Keratinocyte (primary cell): ENCODE data around the gene GPC5. TPM values are rescaled to one million over a fixed set of nuclear protein-coding genes. Genes with fewer than 3 reads are reported as not detected.
"Not testable (repeated sequence)": the region's sequence is repeated elsewhere in the genome, so short reads cannot be mapped to it uniquely, and the experiment has no call there.

Experiments
- DNase-seq: peaks from one replicate; pipeline ENCODE4 v3.0.0-alpha.2; 2011; ENCODE audit warnings: low read depth, missing footprints, low spot score
- FAIRE-seq: peaks from 2 replicates; lab custom pipeline; 2011; peaks lifted over from hg19 to GRCh38; lab: Jason Lieb, UNC
- H2AFZ ChIP-seq: 2 replicates; pipeline ENCODE4 v1.6.0; 2012; ENCODE audit warnings: low read length, control low read depth, inconsistent platforms; ENCODE audit not compliant: control insufficient read depth
- H3K27ac ChIP-seq: 2 replicates; pipeline ENCODE4 v1.5.1; 2011; ENCODE audit warnings: low read length; ENCODE audit not compliant: control insufficient read depth, insufficient read depth
- H3K27me3 ChIP-seq: 3 replicates; pipeline ENCODE4 v1.6.0; 2011; ENCODE audit warnings: low read length; ENCODE audit not compliant: control insufficient read depth, insufficient read depth; ENCODE audit errors: extremely low read depth
- H3K36me3 ChIP-seq, 2 experiments: 2 replicates in 1 of 2; 3 replicates in 1 of 2; pipeline ENCODE4 v1.5.1; 2011; ENCODE audit warnings: low read length in 2 of 2, mild to moderate bottlenecking in 1 of 2; ENCODE audit not compliant: control insufficient read depth in 2 of 2, insufficient read depth in 2 of 2; ENCODE audit errors: extremely low read depth in 1 of 2
- H3K4me1 ChIP-seq: 3 replicates; pipeline ENCODE4 v1.5.1; 2011; ENCODE audit warnings: low read length; ENCODE audit not compliant: control insufficient read depth, insufficient read depth; ENCODE audit errors: extremely low read depth
- H3K4me2 ChIP-seq: 3 replicates; pipeline ENCODE4 v1.6.0; 2011; ENCODE audit warnings: low read depth, low read length; ENCODE audit not compliant: control insufficient read depth, insufficient read depth; ENCODE audit errors: extremely low read depth
- H3K4me3 ChIP-seq, 3 experiments: fragments of 200-600 bp in 1 of 3; sonication (generic) in 1 of 3; 2 replicates in 2 of 3; 3 replicates in 1 of 3; pipeline ENCODE4 v1.5.1; 2011 to 2016; ENCODE audit warnings: low read length in 3 of 3, mild to moderate bottlenecking in 3 of 3, control low read depth in 2 of 3, inconsistent platforms in 1 of 3, low read depth in 1 of 3, mixed read lengths in 1 of 3, mixed run types in 1 of 3, moderate library complexity in 1 of 3; ENCODE audit not compliant: control insufficient read depth in 2 of 3, insufficient read depth in 2 of 3; ENCODE audit errors: extremely low read depth in 1 of 3
- H3K79me2 ChIP-seq: 2 replicates; pipeline ENCODE4 v1.6.0; 2012; ENCODE audit warnings: low read length; ENCODE audit not compliant: control insufficient read depth, insufficient read depth
- H3K9ac ChIP-seq: 3 replicates; pipeline ENCODE4 v1.6.0; 2011; ENCODE audit warnings: low read length; ENCODE audit not compliant: control insufficient read depth, insufficient read depth; ENCODE audit errors: extremely low read depth
- H3K9me1 ChIP-seq: 3 replicates; pipeline ENCODE4 v1.6.0; 2011; ENCODE audit warnings: low read length; ENCODE audit not compliant: control insufficient read depth, insufficient read depth; ENCODE audit errors: extremely low read depth
- H3K9me3 ChIP-seq: 2 replicates; pipeline ENCODE4 v1.5.1; 2012; ENCODE audit warnings: low read depth, low read length; ENCODE audit not compliant: control insufficient read depth
- H4K20me1 ChIP-seq: 3 replicates; pipeline ENCODE4 v1.6.0; 2011; ENCODE audit warnings: low read length; ENCODE audit not compliant: control insufficient read depth, insufficient read depth; ENCODE audit errors: extremely low read depth
- EZH2 ChIP-seq: IDR thresholded peaks from one replicate; pipeline ENCODE4 v1.6.1; 2012; ENCODE audit warnings: inconsistent platforms, mild to moderate bottlenecking, low read length, moderate library complexity
- dilution Hi-C: fragments of 300-500 bp; cut with MboI; formaldehyde crosslinking; loops from one replicate; pipeline ENCODE4 v1.7.0; 2020; ENCODE audit warnings: low sequenced_read_pairs; ENCODE audit not compliant: extremely low pct_ligation_motif_present
- polyA plus RNA-seq, 5 experiments: library from polyadenylated mRNA; depleted of rRNA in 3 of 5; stranded (reverse) in 3 of 5; stranded (forward) in 1 of 5; unstranded in 1 of 5; fragments of >200 nt; gene quantifications; 1 replicate in 1 of 5; 2 replicates in 3 of 5; 3 replicates in 1 of 5; pipeline versions ENCODE4 v1.2.1 to v1.2.3, GENCODE V29; 2011 to 2012; ENCODE audit warnings: missing spikeins in 2 of 5, low read depth in 1 of 5, low replicate concordance in 1 of 5
- TF ChIP-seq, protein P1 (sequence below), 3 experiments: IDR thresholded peaks in 1 of 3; conservative IDR thresholded peaks in 1 of 3; optimal IDR thresholded peaks in 1 of 3; 2 replicates in 2 of 3; 3 replicates in 1 of 3; pipeline versions ENCODE3 to v1.5.1; 2011; ENCODE audit warnings: low read length in 3 of 3, mild to moderate bottlenecking in 3 of 3, moderate library complexity in 2 of 3, control low read depth in 1 of 3, inconsistent platforms in 1 of 3; ENCODE audit not compliant: insufficient read depth in 2 of 3; ENCODE audit errors: extremely low read depth in 1 of 3

GPC5 gene
- polyA plus RNA-seq, 1 donor (not counting 4 experiments of a cell fraction or from before 2014, with no cell fraction given), result 0.10 TPM

DNA sequence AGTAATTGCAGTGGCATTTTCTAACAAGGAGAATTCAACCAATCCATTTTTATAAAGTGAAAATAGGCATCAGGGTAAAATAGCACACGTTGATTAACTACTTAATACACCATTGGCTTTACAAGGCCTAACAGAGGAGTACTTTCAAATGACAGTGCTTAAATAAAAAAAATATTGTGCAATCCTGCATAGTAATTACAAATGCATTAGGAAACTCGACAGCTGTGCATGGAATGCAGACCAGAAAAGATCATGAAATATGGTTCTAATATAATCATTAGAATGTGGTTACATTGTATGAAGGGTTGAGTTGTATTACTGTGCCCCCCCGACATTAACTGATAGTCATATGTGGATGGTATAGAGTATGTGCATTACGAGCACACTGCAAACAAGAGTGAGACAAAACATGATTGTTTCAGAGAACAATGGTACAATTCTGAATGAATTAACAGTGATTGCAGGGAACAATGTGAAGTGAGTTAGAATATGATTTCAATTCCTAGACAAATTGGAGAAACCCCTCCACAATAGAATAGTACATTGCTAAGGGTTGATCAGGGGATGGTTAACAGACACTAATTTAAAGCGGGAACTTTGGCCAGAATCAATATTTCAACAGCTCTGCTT lies 270.6 kb downstream of the GPC5 start:
- Histone ChIP-seq H3K79me2 (no peaks in the 10 kb centered on the region), H3K9ac (no peak overlapping the region), H3K27me3 (no peaks in the 10 kb centered on the region), H3K4me1 (no peaks in the 10 kb centered on the region), H3K4me2 (no peak overlapping the region), H3K9me1 (no peaks in the 10 kb centered on the region), H3K4me3 (no peak overlapping the region), H4K20me1 (no peaks in the 10 kb centered on the region), H3K9me3 (no peaks in the 10 kb centered on the region), H2AFZ (no peak overlapping the region), H3K36me3 (no peaks in the 10 kb centered on the region), H3K27ac (no peak overlapping the region)
- no peak for FAIRE-seq
- TF ChIP-seq EZH2, result no peak
- TF ChIP-seq, protein P1, sequence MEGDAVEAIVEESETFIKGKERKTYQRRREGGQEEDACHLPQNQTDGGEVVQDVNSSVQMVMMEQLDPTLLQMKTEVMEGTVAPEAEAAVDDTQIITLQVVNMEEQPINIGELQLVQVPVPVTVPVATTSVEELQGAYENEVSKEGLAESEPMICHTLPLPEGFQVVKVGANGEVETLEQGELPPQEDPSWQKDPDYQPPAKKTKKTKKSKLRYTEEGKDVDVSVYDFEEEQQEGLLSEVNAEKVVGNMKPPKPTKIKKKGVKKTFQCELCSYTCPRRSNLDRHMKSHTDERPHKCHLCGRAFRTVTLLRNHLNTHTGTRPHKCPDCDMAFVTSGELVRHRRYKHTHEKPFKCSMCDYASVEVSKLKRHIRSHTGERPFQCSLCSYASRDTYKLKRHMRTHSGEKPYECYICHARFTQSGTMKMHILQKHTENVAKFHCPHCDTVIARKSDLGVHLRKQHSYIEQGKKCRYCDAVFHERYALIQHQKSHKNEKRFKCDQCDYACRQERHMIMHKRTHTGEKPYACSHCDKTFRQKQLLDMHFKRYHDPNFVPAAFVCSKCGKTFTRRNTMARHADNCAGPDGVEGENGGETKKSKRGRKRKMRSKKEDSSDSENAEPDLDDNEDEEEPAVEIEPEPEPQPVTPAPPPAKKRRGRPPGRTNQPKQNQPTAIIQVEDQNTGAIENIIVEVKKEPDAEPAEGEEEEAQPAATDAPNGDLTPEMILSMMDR (optimal IDR thresholded peaks at IDR 0.05 in 1 of 3, IDR thresholded peaks at IDR 0.05 in 1 of 3, conservative IDR thresholded peaks at IDR 0.05 in 1 of 3; ENCODE audit: extremely low read depth in 1 of 3, insufficient read depth in 2 of 3, low read length in 3 of 3), result no peak
- no peak for DNase-seq
- dilution Hi-C loops, result no loop called here

DNA sequence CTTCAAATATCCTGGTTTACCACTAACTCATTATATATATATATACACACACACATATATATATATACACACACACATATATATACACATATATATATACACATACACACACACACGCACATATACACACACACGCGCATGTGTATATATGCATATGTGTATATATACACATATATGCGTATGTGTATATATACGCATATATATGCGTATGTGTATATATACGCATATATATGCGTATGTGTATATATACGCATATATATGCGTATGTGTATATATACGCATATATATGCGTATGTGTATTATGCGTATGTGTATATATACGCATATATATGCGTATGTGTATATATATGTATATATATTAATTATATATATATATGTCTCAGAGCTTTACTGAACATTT lies 275.9 kb downstream of the GPC5 start:
- H3K79me2 ChIP-seq, H3K4me2 ChIP-seq, H3K9ac ChIP-seq, H3K9me1 ChIP-seq, H3K27me3 ChIP-seq, H3K9me3 ChIP-seq, H2AFZ ChIP-seq, H3K27ac ChIP-seq, FAIRE-seq, DNase-seq, H3K4me1 ChIP-seq, dilution Hi-C loops, H3K36me3 ChIP-seq, H4K20me1 ChIP-seq, H3K4me3 ChIP-seq: not testable (repeated sequence)

- no peaks in the 10 kb centered on the region for H3K9me3 ChIP-seq
- H3K4me3 ChIP-seq, result no peak overlapping the region
- no peaks in the 10 kb centered on the region for H4K20me1 ChIP-seq
- no peak overlapping the region for H3K27ac ChIP-seq
- no peaks in the 10 kb centered on the region for H3K4me1 ChIP-seq
- TF ChIP-seq, protein P1 (optimal IDR thresholded peaks at IDR 0.05 in 1 of 3, IDR thresholded peaks at IDR 0.05 in 1 of 3, conservative IDR thresholded peaks at IDR 0.05 in 1 of 3; ENCODE audit: extremely low read depth in 1 of 3, insufficient read depth in 2 of 3, low read length in 3 of 3), result no peak
- TF ChIP-seq EZH2, result no peak
- dilution Hi-C loops, result no loop called here
- DNase-seq (no peak), FAIRE-seq (no peak)
- no peaks in the 10 kb centered on the region for H3K36me3 ChIP-seq
- no peaks in the 10 kb centered on the region for H3K79me2 ChIP-seq
- H3K9me1 ChIP-seq, result no peaks in the 10 kb centered on the region
- H3K9ac ChIP-seq, result no peak overlapping the region
- H2AFZ ChIP-seq, result no peak overlapping the region
- no peak overlapping the region for H3K4me2 ChIP-seq
- no peaks in the 10 kb centered on the region for H3K27me3 ChIP-seq
Measured at GRCh38 chr13:91684746-91685145, 286.3 kb downstream of the GPC5 start.
